Stomach smooth muscle (tissue), 2 donors: ENCODE measurements around the gene ASF1B.
"Not testable (repeated sequence)": the region's sequence is repeated elsewhere in the genome, so short reads cannot be mapped to it uniquely, and the experiment has no call there.

Experiments used
- H3K27ac ChIP-seq: one replicate; pipeline ENCODE4 v1.7.0; 2013; ENCODE audit warnings: mild to moderate bottlenecking, low read length, inconsistent platforms
- H3K27me3 ChIP-seq, 2 donors: one replicate each; pipeline ENCODE4 v1.7.0; 2013; ENCODE audit warnings: low read length in 2 of 2; ENCODE audit not compliant: insufficient read depth in 2 of 2, control insufficient read depth in 1 of 2
- H3K36me3 ChIP-seq, 2 donors: one replicate each; pipeline ENCODE4 v1.7.0; 2013; ENCODE audit warnings: low read length in 2 of 2; ENCODE audit not compliant: control insufficient read depth in 2 of 2, insufficient read depth in 2 of 2
- H3K4me1 ChIP-seq: one replicate; pipeline ENCODE4 v1.7.0; 2013; ENCODE audit warnings: low read length; ENCODE audit not compliant: control insufficient read depth, insufficient read depth
- H3K4me3 ChIP-seq, 2 donors: one replicate each; pipeline ENCODE4 v1.7.0; 2013; ENCODE audit warnings: low read length in 2 of 2
- H3K9ac ChIP-seq, 2 donors: one replicate each; pipeline ENCODE4 v1.7.0; 2013; ENCODE audit warnings: low read length in 2 of 2, mild to moderate bottlenecking in 1 of 2
- H3K9me3 ChIP-seq, 2 donors: one replicate each; pipeline ENCODE4 v1.7.0; 2013; ENCODE audit warnings: low read length in 2 of 2; ENCODE audit not compliant: control insufficient read depth in 2 of 2
- donor health status: healthy.
- donor health status: Pancreatic carcinoma.

Gene ASF1B

DNA sequence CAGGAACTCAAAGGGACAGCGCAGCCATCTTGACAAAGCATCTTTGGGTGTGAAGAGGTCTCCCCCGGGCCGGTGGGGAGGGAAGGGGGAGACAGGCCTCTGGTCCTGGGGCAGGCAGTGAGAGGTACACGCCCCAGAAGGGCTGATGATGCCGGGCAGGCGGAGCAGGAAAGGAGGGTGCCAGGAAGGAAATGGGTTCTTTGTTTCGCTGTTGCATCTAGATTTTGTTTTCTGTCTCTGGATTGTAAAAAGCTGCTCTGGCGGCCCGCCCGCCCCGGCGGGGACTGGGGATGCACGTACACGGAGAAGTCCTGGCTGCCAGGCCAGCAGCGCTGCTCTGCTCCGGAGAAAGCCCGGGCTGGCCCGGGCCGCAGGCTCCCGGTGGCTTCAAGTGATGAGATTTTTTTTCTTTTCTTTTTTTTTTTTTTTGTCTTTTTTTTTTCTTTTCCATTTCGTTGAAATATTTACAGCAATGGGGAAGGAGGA lies 13.2 kb upstream of the ASF1B start:
- Histone ChIP-seq H3K36me3 (peaks cover 11% of the 10 kb centered on the region in 2 donors), H3K27me3 (no peaks in the 10 kb centered on the region), H3K9me3 (no peaks in the 10 kb centered on the region), H3K9ac (peak overlapping the region; percentile 64 to 68), H3K4me1 (peaks cover 29% of the 10 kb centered on the region), H3K4me3 (peak overlapping the region; percentile 29 to 64), H3K27ac (peak overlapping the region; percentile 85)

DNA sequence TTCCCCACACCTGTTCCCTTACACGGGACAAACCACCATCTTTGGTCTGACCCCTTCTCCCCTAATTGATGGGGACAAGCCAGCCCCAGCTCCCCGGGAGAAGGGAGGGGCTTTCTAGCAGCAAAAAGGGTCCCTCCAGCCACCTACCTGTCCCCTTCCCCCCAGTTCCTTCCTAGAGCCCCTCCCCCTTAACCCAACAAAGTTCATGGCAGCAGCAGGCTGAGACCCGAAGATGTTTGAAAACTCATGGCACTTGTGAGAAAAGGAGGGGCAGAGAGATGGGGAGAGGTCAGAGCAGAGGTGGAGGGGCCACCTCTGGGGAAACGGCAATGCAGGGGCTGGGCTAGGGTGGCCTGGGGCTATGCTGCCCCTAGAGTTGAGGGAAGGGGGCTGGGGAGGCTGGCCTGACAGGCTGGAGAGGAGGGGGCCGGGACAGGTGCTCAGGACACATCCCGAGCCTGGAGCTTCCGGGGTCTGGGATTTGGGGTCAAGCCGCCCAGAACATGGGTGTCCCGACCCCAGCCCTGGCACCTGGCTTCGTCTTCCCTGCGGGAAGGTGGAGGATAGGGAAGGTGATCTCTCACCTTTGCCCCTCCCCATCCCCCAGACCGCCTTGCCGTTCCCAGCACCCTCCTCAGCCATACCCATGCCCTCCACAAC lies 12.5 kb upstream of the ASF1B start:
- H3K4me3 ChIP-seq = peak overlapping the region; percentile 29 to 64
- H3K27ac ChIP-seq = peak overlapping the region; percentile 85

DNA sequence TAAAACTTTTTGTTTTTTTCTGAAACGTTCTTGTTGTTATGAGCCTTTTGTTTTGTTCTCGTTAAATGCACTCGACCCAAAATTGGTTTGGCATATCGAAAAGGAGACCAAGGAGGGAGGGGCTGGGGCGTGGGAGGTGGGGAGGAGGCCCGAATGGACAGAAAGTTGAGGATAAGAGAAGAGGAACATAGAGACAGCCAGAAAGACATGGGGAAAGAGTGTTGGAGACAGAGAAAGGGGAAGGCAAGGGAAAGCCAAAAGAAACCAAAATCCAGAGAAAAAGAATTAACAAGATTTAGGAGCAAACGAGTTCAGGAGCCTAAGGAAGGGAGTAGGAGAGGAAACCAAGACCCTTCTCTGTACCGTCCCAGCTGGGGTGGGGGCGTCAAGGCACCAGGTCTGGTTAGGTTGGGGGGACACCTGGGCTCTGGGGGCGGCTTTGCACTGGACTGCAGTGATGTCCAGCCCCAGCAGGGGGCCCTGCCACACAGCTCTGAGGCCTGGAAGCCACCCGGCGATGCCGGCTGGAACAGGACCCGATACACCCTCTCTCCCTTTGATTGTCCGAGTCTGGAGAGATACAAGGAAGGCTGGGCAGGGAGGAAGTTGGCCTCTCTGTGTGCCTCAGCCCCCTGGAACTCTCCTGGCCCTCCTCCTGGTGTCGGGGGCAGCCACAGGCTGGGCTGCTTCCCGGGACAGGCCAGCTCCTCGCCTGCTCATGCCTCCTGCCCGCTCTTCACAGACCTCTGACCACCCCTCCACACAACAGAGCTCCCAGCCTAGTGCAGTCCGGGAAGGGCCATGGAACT lies 11.6 kb upstream of the ASF1B start:
- H3K4me1 ChIP-seq = peaks cover 29% of the 10 kb centered on the region
- peak overlapping the region; percentile 48 to 72 for H3K9ac ChIP-seq
- H3K27me3 ChIP-seq = no peaks in the 10 kb centered on the region
- peak overlapping the region; percentile 85 for H3K27ac ChIP-seq
- no peaks in the 10 kb centered on the region for H3K9me3 ChIP-seq
- H3K36me3 ChIP-seq = peaks cover 6 to 10% of the 10 kb centered on the region in 2 donors
- H3K4me3 ChIP-seq = peak overlapping the region in 1 of 2 donors; percentile 55

More for the DNA sequence above, 12.5 kb upstream of the ASF1B start:
- Histone ChIP-seq H3K36me3 (peaks cover 6 to 11% of the 10 kb centered on the region in 2 donors), H3K4me1 (peaks cover 29% of the 10 kb centered on the region), H3K9ac (peak overlapping the region; percentile 64 to 68), H3K9me3 (no peaks in the 10 kb centered on the region), H3K27me3 (no peaks in the 10 kb centered on the region)

DNA sequence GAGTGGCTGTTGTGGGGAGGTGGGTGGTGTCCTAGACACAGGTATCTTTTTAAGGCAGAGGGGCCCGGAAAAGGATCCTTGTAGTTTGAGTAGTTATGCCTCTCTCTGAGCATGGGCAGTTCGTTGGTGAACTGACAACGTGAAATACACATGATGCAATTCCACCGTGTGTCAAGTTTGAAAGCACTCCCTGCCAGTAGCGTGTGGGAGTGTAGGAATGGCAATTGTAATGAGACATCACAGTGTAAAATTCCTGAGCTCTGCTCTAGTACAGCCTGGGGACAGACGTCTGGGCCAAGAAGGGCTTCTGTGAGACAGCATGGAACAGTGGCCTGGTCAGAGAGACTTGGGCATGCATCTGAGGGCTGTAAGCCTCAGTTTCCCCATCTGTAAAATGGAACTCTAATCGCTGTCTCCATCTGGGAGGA lies 10.4 kb upstream of the ASF1B start:
- Histone ChIP-seq H3K9me3 (no peaks in the 10 kb centered on the region), H3K4me1 (peaks cover 29% of the 10 kb centered on the region), H3K36me3 (no peaks in the 10 kb centered on the region), H3K4me3 (no peak overlapping the region), H3K9ac (no peak overlapping the region), H3K27me3 (no peaks in the 10 kb centered on the region), H3K27ac (no peak overlapping the region)

DNA sequence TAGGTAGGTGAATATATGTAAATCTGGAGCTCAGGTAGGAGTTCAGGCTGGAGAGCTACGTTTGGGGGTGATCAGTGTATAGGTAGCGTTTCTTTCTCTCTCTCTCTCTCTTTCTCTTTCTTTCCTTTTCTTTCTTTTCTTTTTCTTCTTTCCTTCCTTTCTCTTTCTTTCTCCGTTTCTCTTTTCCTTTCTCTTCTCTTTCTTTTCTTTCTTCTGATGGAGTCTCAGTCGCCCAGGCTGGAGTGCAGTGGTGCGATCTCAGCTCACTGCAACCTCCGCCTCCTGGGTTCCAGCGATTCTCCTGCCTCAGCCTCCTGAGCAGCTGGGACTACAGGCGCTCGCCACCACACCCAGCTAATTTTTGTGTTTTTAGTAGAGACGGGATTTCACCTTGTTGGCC lies 9.8 kb upstream of the ASF1B start:
- not testable (repeated sequence) for H3K9me3 ChIP-seq, H3K4me3 ChIP-seq, H3K27me3 ChIP-seq, H3K9ac ChIP-seq, H3K36me3 ChIP-seq, H3K27ac ChIP-seq
- H3K4me1 ChIP-seq = peaks cover 29% of the 10 kb centered on the region

DNA sequence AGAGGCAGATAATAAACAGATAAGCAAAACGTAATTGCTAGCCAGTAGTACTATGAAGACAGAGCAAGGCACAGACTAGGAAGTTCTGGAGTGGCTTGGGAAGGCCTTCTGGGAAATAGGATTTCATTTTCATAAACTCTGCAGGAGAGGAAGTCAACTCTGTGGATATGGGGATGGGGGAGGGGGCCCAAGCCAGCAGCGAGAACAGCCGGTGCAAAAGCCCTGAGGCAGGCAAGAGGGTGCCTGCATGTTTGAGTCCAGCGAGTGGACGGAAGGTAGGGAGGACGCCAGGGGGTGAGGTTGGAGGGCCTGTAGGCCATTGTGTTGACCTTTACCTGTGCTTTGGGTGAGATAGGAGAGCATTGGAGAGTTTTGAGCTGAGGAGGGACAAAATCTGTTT lies 9.0 kb upstream of the ASF1B start:
- H3K9me3 ChIP-seq = no peaks in the 10 kb centered on the region
- H3K27ac ChIP-seq = no peak overlapping the region
- H3K9ac ChIP-seq = no peak overlapping the region
- H3K4me3 ChIP-seq = no peak overlapping the region
- no peaks in the 10 kb centered on the region for H3K36me3 ChIP-seq
- peaks cover 26% of the 10 kb centered on the region for H3K4me1 ChIP-seq
- no peaks in the 10 kb centered on the region for H3K27me3 ChIP-seq

DNA sequence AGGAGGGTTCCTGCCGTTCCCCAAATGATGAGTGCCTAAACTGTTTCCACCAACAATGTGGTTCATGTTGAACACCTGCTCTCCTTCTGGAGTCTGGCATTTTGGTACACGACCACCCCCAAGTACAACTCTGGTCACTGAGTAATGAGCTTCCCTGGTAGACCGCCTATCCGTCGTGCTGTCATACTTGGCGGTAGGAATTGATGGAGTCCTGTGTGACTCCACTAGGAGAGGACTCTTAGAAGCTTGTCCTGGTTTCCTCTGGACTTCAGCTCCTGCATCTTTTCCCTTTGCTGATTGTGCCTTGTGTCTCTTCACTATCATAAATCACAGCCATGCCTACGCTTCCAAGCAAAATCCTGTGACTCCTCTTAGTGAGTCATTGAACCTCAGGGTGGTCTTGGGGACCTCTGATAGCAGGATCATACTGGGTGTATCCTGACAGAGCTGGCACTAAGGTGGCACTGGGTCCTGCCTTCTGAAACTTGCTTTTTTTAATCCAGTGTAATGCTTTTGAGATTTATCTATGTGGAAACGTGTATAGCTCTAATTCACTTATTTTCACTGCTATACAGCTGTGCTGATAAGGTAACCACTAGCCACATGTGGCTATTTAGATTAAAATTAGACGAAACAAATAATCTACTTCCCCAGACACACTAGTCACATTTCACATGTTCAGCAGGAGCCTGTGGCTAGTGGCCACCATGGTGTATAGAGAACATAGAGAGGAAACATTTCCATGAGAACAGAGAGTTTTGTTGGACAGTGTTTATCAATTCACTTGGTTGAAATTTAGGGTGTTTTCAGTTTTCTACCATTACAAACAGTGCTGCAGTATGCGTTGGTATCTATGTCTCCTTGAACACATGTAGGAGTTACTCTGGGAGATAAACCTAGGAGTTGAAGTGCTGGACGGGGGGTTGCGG lies 6.1 kb upstream of the ASF1B start:
- Histone ChIP-seq H3K27me3 (no peaks in the 10 kb centered on the region), H3K36me3 (no peaks in the 10 kb centered on the region), H3K4me3 (no peak overlapping the region), H3K27ac (no peak overlapping the region), H3K9me3 (no peaks in the 10 kb centered on the region), H3K4me1 (peaks cover 12% of the 10 kb centered on the region), H3K9ac (no peak overlapping the region)

DNA sequence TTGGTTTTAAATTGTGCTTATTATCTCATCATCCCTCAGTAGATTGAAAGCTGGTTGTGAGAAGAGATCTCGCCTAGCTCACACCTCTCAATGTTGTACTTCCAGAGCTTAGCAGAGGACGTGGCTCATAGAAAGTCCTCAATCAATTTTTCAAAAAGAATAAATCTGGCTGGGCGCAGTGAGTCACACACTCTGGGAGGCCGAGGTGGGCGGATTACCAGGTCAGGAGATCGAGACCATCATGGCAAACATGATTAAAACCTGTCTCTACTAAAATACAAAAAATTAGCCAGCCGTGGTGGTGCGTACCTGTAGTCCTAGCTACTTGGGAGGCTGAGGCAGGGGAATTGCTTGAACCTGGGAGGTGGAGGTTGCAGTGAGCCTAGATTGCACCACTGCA lies 4.7 kb upstream of the ASF1B start:
- peaks cover 20% of the 10 kb centered on the region for H3K4me1 ChIP-seq
- H3K27ac ChIP-seq = no peak overlapping the region

DNA sequence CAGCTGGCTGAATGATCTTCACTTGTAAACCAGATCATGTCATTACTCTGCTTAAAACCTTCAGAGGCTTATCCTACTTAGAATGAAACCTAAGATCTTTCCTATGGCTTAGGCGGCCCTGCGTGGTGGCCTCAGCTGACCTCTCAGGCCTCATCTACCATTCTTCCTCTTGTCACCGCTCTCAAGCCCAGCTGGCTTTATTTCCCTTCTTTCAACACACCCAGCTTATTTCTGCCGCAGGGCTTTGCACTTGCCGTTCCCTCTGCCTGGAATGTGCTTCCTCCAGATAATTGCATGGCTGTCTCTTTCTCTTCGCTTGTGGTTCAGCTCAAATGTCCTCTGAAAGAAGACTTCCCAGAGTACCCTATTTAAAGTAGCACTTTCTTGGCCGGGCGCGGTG lies 3.6 kb upstream of the ASF1B start:
- Histone ChIP-seq H3K4me3 (no peak overlapping the region), H3K36me3 (no peaks in the 10 kb centered on the region), H3K4me1 (peaks cover 26% of the 10 kb centered on the region), H3K27me3 (no peaks in the 10 kb centered on the region), H3K27ac (no peak overlapping the region), H3K9ac (no peak overlapping the region), H3K9me3 (no peaks in the 10 kb centered on the region)

More for the DNA sequence above, 4.7 kb upstream of the ASF1B start:
- Histone ChIP-seq H3K4me3 (no peak overlapping the region), H3K27me3 (no peaks in the 10 kb centered on the region), H3K36me3 (no peaks in the 10 kb centered on the region), H3K9me3 (no peaks in the 10 kb centered on the region), H3K9ac (no peak overlapping the region)

DNA sequence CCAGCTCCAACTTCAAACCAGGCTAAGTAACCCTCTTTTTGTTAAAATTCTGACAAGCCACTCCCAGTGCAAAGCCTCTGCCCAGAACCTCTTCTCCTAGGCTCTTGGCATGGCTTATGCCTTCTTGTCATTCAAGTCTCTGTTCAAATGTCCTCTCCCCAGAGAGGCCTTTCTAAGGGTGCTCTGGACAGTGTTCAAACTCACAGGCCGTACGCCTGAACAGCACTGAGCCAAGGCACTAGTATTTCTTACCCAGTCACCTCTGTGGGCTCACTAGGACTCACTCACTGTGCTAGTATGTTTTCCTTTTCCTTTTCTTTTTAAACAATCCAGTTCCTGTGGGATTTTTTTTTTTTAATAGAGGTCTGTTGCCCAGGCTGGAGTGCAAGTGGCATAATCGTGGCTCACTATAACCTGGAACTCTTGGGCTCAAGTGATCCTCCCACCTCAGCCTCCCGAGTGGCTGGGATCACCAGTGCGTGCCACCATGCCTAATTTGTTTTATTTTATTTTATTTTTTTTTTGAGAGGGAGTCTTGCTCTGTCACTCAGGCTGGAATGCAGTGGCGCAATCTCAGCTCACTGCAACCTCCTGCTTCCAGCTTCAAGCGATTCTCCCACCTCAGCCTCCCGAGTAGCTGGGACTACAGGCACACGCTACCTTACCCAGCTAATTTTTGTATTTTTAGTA lies 2.3 kb upstream of the ASF1B start:
- no peaks in the 10 kb centered on the region for H3K36me3 ChIP-seq
- H3K27ac ChIP-seq = peak overlapping the region; percentile 73
- no peaks in the 10 kb centered on the region for H3K27me3 ChIP-seq
- peak overlapping the region; percentile 42 to 44 for H3K9ac ChIP-seq
- H3K9me3 ChIP-seq = no peaks in the 10 kb centered on the region
- H3K4me3 ChIP-seq = peak overlapping the region in 1 of 2 donors; percentile 22
- peaks cover 26% of the 10 kb centered on the region for H3K4me1 ChIP-seq
